Transverse colon (tissue), 4 donors: Measurements from ENCODE around the gene PPP1R7. TPM values are rescaled to one million over a fixed set of nuclear protein-coding genes. Genes with fewer than 3 reads are reported as not detected.

Source experiments
- DNase-seq: peaks from one replicate; pipeline ENCODE4 v3.0.0-alpha.2; 2019
- H3K27ac ChIP-seq, 4 donors: fragments of 200-600 bp; sonication (generic); 2 replicates each; pipeline ENCODE4 v1.5.1; 2016 to 2018; ENCODE audit warnings: inconsistent platforms in 4 of 4
- H3K27me3 ChIP-seq: fragments of 200-600 bp; sonication (generic); 2 replicates; pipeline ENCODE4 v1.5.1; 2017; ENCODE audit warnings: inconsistent platforms
- H3K36me3 ChIP-seq, 4 donors: fragments of 200-600 bp; sonication (generic); 2 replicates each; pipeline ENCODE4 v1.5.1; 2017 to 2019; ENCODE audit warnings: inconsistent platforms in 4 of 4
- H3K4me1 ChIP-seq, 4 donors: fragments of 200-600 bp; sonication (generic); 2 replicates each; pipeline ENCODE4 v1.5.1; 2017 to 2020; ENCODE audit warnings: inconsistent platforms in 4 of 4
- H3K4me3 ChIP-seq, 4 donors: fragments of 200-600 bp; sonication (generic); 1 replicate in 1 of 4; 2 replicates in 3 of 4; pipeline versions ENCODE4 v1.5.1 to v1.6.1; 2017 to 2019; ENCODE audit warnings: inconsistent platforms in 4 of 4
- H3K9me3 ChIP-seq, 2 donors: fragments of 200-600 bp; sonication (generic); 2 replicates each; pipeline ENCODE4 v1.5.1; 2017 to 2019; ENCODE audit warnings: inconsistent platforms in 2 of 2
- CTCF ChIP-seq, 5 experiments: fragments of 200-600 bp in 3 of 5; fragments of 450-650 bp in 2 of 5; sonication (generic) in 3 of 5; IDR thresholded peaks; 1 replicate in 2 of 5; 2 replicates in 3 of 5; pipeline ENCODE4 v1.5.1; 2016 to 2017; ENCODE audit warnings: antibody characterized with exemption in 5 of 5, inconsistent platforms in 3 of 5, mild to moderate bottlenecking in 2 of 5, moderate library complexity in 1 of 5
- EP300 ChIP-seq: sonication (generic); formaldehyde crosslinking; IDR thresholded peaks from one replicate; pipeline ENCODE4 v1.6.1; 2017; ENCODE audit warnings: antibody characterized with exemption, low read depth
- POLR2A ChIP-seq: fragments of 450-650 bp; IDR thresholded peaks from one replicate; pipeline ENCODE4 v1.6.1; 2016; ENCODE audit warnings: antibody characterized with exemption, mild to moderate bottlenecking, moderate library complexity
- POLR2AphosphoS5 ChIP-seq, 3 donors: sonication (generic); formaldehyde crosslinking; IDR thresholded peaks; one replicate each; pipeline ENCODE4 v1.6.1; 2016; ENCODE audit warnings: antibody characterized with exemption in 3 of 3
- WGBS, 2 donors: methylation state at CpG; one replicate each; pipeline ENCODE4 v1.1.5; 2018; ENCODE audit warnings: low coverage in 1 of 2; 5-methylcytosine and 5-hydroxymethylcytosine counted together
- in situ Hi-C, 4 donors: fragments of 200-750 bp; cut with MboI; loops; one replicate each; pipeline versions ENCODE4 v1.15.0 to v1.15.1; 2017; ENCODE audit warnings: low sequenced_read_pairs in 3 of 4, low pct_ligation_motif_present in 1 of 4, low pct_unique_long_range_greater_than_20kb in 1 of 4
- intact Hi-C: fragments of 100-400 bp; cut with DNase I; formaldehyde crosslinking; loops from one replicate; pipeline ENCODE4 v1.15.1; 2023; ENCODE audit warnings: low total_unique reads
- total RNA-seq, 4 donors: library from RNA; depleted of rRNA; stranded (reverse); fragments of >200 nt; gene quantifications; one replicate each; pipeline ENCODE4 v1.1.0, GENCODE V29; 2016

PPP1R7 gene
- total RNA-seq, 4 donors from 2014 or later: 10.8 to 84.2 (median 46.5) TPM

GRCh38 chr2:241109210-241110088, 40.8 kb upstream of the PPP1R7 start:
- no peaks in the 10 kb centered on the region for H3K27me3 ChIP-seq
- 67 to 88% methylated on average over 3 to 14 of the region's 14 CpGs for WGBS, 2 donors
- TF ChIP-seq POLR2AphosphoS5 (IDR thresholded peaks at IDR 0.05) (no peak), EP300 (no peak), POLR2A (no peak), CTCF (IDR thresholded peaks at IDR 0.05) (no peak)
- no peak for DNase-seq
- H3K4me3 ChIP-seq: no peak overlapping the region
- intact Hi-C loops: no loop called here
- no peaks in the 10 kb centered on the region for H3K4me1 ChIP-seq
- no peaks in the 10 kb centered on the region for H3K9me3 ChIP-seq
- peak overlapping the region in 2 of 4 donors; percentile 35 to 36 for H3K27ac ChIP-seq
- in situ Hi-C loops: no loop called here
- no peaks in the 10 kb centered on the region for H3K36me3 ChIP-seq

GRCh38 chr2:241110089-241110606, 40.1 kb upstream of the PPP1R7 start:
- DNase-seq: no peak
- intact Hi-C loops (no loop called here), in situ Hi-C loops (no loop called here)
- Histone ChIP-seq H3K27me3 (no peaks in the 10 kb centered on the region), H3K27ac (peak overlapping the region in 2 of 4 donors; percentile 9 to 41), H3K9me3 (no peaks in the 10 kb centered on the region), H3K36me3 (no peaks in the 10 kb centered on the region), H3K4me1 (no peaks in the 10 kb centered on the region), H3K4me3 (no peak overlapping the region)
- TF ChIP-seq EP300 (no peak), CTCF (IDR thresholded peaks at IDR 0.05) (no peak), POLR2A (no peak), POLR2AphosphoS5 (IDR thresholded peaks at IDR 0.05) (no peak)
- 80 to 100% methylated on average over 1 to 9 of the region's 9 CpGs for WGBS, 2 donors

GRCh38 chr2:241110607-241111439, 39.4 kb upstream of the PPP1R7 start:
- H3K9me3 ChIP-seq: no peaks in the 10 kb centered on the region
- no peak overlapping the region for H3K4me3 ChIP-seq
- no peaks in the 10 kb centered on the region for H3K27me3 ChIP-seq
- in situ Hi-C loops: no loop called here
- no peaks in the 10 kb centered on the region for H3K36me3 ChIP-seq
- DNase-seq: no peak
- no peaks in the 10 kb centered on the region for H3K4me1 ChIP-seq
- peak overlapping the region in 2 of 4 donors; percentile 9 to 41 for H3K27ac ChIP-seq
- intact Hi-C loops: no loop called here
- WGBS, 2 donors: 74% methylated on average over 18 of the region's 19 CpGs; no CpG with 5 or more reads in 1 of the 2 donors
- TF ChIP-seq CTCF (IDR thresholded peaks at IDR 0.05) (no peak), POLR2AphosphoS5 (IDR thresholded peaks at IDR 0.05) (no peak), EP300 (no peak), POLR2A (no peak)

- in situ Hi-C loops: no loop called here
- no peak for TF ChIP-seq POLR2AphosphoS5 (IDR thresholded peaks at IDR 0.05)
- no peak for TF ChIP-seq POLR2A
- TF ChIP-seq EP300: no peak
- no peak for TF ChIP-seq CTCF (IDR thresholded peaks at IDR 0.05)
- intact Hi-C loops: no loop called here
- no peak overlapping the region for H3K27ac ChIP-seq
- DNase-seq: no peak
- H3K27me3 ChIP-seq: no peaks in the 10 kb centered on the region
- H3K36me3 ChIP-seq: no peaks in the 10 kb centered on the region
- H3K4me1 ChIP-seq: no peaks in the 10 kb centered on the region
- WGBS, 2 donors: 67 to 80% methylated on average over 1 to 9 of the region's 9 CpGs
- H3K9me3 ChIP-seq: no peaks in the 10 kb centered on the region
- no peak overlapping the region for H3K4me3 ChIP-seq
Observed at GRCh38 chr2:241111440-241111805, 38.8 kb upstream of the PPP1R7 start.
